ENCODE measurements around the gene GCH1. TPM values are rescaled to one million over a fixed set of nuclear protein-coding genes. Genes with fewer than 3 reads are reported as not detected.
"Not testable (repeated sequence)": the region's sequence is repeated elsewhere in the genome, so short reads cannot be mapped to it uniquely, and the experiment has no call there.

Gene GCH1
- total and polyA plus RNA-seq, 4 donors = 3.4 to 4.6 (median 4.1) TPM

- Histone ChIP-seq H3K9me3 (ENCODE audit: control insufficient read depth, insufficient read depth, low read length) (no peaks in the 10 kb centered on the region), H3K27me3 (ENCODE audit: control insufficient read depth, insufficient read depth, low read length) (no peaks in the 10 kb centered on the region), H3K27ac (ENCODE audit: low read depth, low read length) (no peak overlapping the region), H3K36me3 (ENCODE audit: control insufficient read depth, insufficient read depth, low read length) (no peaks in the 10 kb centered on the region), H3K4me3 (ENCODE audit: low read depth, low read length) (no peak overlapping the region), H3K4me1 (ENCODE audit: control insufficient read depth, insufficient read depth, low read length) (no peaks in the 10 kb centered on the region)
- WGBS (ENCODE audit: insufficient coverage) = no CpG with 5 or more reads among the region's 1 CpG
- no peak for DNase-seq (ENCODE audit: low read depth in 4 of 6, low spot score in 6 of 6)
These were observed 13.5 kb upstream of the GCH1 start for GRCh38 chr14:54916101-54916500.

DNA sequence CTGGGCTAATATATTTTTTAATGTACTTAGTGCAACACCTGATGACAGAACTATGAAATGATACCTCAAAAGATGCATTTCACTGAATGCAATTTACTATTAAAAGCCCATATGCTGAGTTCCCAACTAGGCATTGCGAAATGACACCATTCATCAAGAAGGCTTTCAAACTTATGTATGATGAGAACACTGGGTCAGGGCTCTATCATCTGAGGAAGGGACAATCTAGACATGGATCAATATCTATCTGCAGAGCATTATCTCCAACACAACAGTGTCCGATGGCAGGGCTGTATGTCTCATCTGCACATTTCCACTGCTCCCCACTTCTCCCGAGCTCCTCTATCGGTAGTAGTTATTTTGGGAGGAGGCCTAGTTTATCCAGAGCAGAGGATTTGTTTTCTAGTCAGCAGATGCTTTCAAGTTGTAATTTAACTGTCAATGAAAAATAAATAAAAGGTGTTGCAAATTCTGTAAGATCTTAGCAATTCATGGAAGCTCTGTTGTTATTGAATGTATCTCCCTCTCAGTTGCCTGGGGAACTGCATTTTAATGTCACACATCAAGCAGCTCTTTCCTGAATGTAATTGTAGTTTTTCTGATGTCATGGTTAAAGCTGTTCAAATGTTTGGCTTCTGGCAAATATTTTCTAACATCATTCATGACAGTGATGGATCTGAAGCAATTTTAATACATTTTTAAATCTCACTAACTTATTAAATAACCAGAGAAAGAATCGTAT lies 7.4 kb upstream of the GCH1 start:
- Histone ChIP-seq H3K9me3 (ENCODE audit: control insufficient read depth, insufficient read depth, low read length) (no peaks in the 10 kb centered on the region), H3K27ac (ENCODE audit: low read depth, low read length) (no peak overlapping the region), H3K4me1 (ENCODE audit: control insufficient read depth, insufficient read depth, low read length) (no peaks in the 10 kb centered on the region), H3K36me3 (ENCODE audit: control insufficient read depth, insufficient read depth, low read length) (no peaks in the 10 kb centered on the region), H3K27me3 (ENCODE audit: control insufficient read depth, insufficient read depth, low read length) (no peaks in the 10 kb centered on the region), H3K4me3 (ENCODE audit: low read depth, low read length) (no peak overlapping the region)
- peak in 1 of 6 donors; percentile 35 for DNase-seq (ENCODE audit: low read depth in 4 of 6, low spot score in 6 of 6)
- WGBS (ENCODE audit: insufficient coverage) = 80% methylated on average over 2 of the region's 5 CpGs

DNA sequence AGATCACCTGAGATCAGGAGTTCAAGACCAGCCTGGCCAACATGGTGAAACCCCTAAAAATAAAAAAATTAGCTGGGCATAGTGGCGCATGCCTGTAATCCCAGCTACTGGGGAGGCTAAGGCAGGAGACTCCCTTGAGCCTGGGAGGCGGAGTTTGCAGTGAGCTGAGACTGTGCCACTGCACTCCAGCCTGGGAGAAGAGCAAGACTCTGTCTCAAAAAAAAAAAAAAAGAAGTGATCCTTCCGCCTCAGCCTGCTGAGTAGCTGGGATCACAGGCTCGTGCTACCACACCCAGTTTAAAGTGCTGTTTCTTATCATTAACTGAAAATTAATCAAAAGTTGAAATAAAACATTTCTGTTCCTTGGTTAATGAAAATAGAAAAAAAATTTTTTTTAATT lies 6.3 kb upstream of the GCH1 start:
- not testable (repeated sequence) for DNase-seq (ENCODE audit: low read depth in 4 of 6, low spot score in 6 of 6); H3K27me3 ChIP-seq (ENCODE audit: control insufficient read depth, insufficient read depth, low read length); H3K36me3 ChIP-seq (ENCODE audit: control insufficient read depth, insufficient read depth, low read length); H3K9me3 ChIP-seq (ENCODE audit: control insufficient read depth, insufficient read depth, low read length); H3K4me1 ChIP-seq (ENCODE audit: control insufficient read depth, insufficient read depth, low read length); H3K4me3 ChIP-seq (ENCODE audit: low read depth, low read length); H3K27ac ChIP-seq (ENCODE audit: low read depth, low read length)
- 100% methylated on average over 2 of the region's 4 CpGs for WGBS (ENCODE audit: insufficient coverage)

DNA sequence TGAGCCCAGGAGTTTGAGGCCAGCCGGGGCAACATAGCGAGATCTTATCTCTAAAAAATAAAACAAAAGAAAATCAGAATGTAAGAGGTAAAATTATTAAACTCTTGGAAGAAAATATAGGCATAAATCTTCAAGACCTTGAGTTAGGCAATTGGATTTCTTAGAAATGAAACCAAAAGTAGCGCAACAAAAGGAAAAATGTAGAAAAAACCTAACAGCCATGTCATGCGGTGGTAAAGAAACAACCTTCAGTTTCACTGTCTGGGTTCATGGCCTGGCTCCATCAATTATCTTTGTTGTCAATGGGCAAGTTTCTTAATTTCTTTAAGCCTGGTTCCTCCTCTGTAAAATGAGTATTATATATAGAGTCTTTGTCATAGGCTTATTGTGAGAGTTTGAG lies 5.6 kb upstream of the GCH1 start:
- no CpG with 5 or more reads among the region's 4 CpGs for WGBS (ENCODE audit: insufficient coverage)
- no peak for DNase-seq (ENCODE audit: low read depth in 4 of 6, low spot score in 6 of 6)
- peaks cover 2% of the 10 kb centered on the region for H3K4me1 ChIP-seq (ENCODE audit: control insufficient read depth, insufficient read depth, low read length)
- H3K9me3 ChIP-seq (ENCODE audit: control insufficient read depth, insufficient read depth, low read length) = no peaks in the 10 kb centered on the region
- no peaks in the 10 kb centered on the region for H3K36me3 ChIP-seq (ENCODE audit: control insufficient read depth, insufficient read depth, low read length)
- H3K27me3 ChIP-seq (ENCODE audit: control insufficient read depth, insufficient read depth, low read length) = no peaks in the 10 kb centered on the region
- no peak overlapping the region for H3K4me3 ChIP-seq (ENCODE audit: low read depth, low read length)
- H3K27ac ChIP-seq (ENCODE audit: low read depth, low read length) = no peak overlapping the region

- no peak overlapping the region for H3K4me3 ChIP-seq (ENCODE audit: low read depth, low read length)
- no peak for DNase-seq (ENCODE audit: low read depth in 4 of 6, low spot score in 6 of 6)
- peaks cover 11% of the 10 kb centered on the region for H3K27me3 ChIP-seq (ENCODE audit: control insufficient read depth, insufficient read depth, low read length)
- H3K4me1 ChIP-seq (ENCODE audit: control insufficient read depth, insufficient read depth, low read length) = peaks cover 17% of the 10 kb centered on the region
- H3K27ac ChIP-seq (ENCODE audit: low read depth, low read length) = no peak overlapping the region
- no peaks in the 10 kb centered on the region for H3K36me3 ChIP-seq (ENCODE audit: control insufficient read depth, insufficient read depth, low read length)
- no peaks in the 10 kb centered on the region for H3K9me3 ChIP-seq (ENCODE audit: control insufficient read depth, insufficient read depth, low read length)
These were observed 3.4 kb upstream of the GCH1 start for GRCh38 chr14:54906075-54906474.

- Histone ChIP-seq H3K36me3 (ENCODE audit: control insufficient read depth, insufficient read depth, low read length) (no peaks in the 10 kb centered on the region), H3K9me3 (ENCODE audit: control insufficient read depth, insufficient read depth, low read length) (peaks cover 2% of the 10 kb centered on the region), H3K4me1 (ENCODE audit: control insufficient read depth, insufficient read depth, low read length) (peaks cover 17% of the 10 kb centered on the region), H3K4me3 (ENCODE audit: low read depth, low read length) (peak overlapping the region; percentile 68), H3K27me3 (ENCODE audit: control insufficient read depth, insufficient read depth, low read length) (peaks cover 22% of the 10 kb centered on the region), H3K27ac (ENCODE audit: low read depth, low read length) (no peak overlapping the region)
- DNase-seq (ENCODE audit: low read depth in 4 of 6, low spot score in 6 of 6) = peak in 2 of 6 donors; percentile 63 to 68
- WGBS (ENCODE audit: insufficient coverage) = under 1% methylated on average over 37 of the region's 37 CpGs
These were observed 494 bp downstream of the GCH1 start for GRCh38 chr14:54902143-54902520.

GRCh38 chr14:54901380-54902142 lies 1.1 kb downstream of the GCH1 start:
- DNase-seq (ENCODE audit: low read depth in 4 of 6, low spot score in 6 of 6) = peak in 1 of 6 donors; percentile 6
- H3K4me1 ChIP-seq (ENCODE audit: control insufficient read depth, insufficient read depth, low read length) = peaks cover 17% of the 10 kb centered on the region
- H3K27me3 ChIP-seq (ENCODE audit: control insufficient read depth, insufficient read depth, low read length) = peaks cover 22% of the 10 kb centered on the region
- H3K27ac ChIP-seq (ENCODE audit: low read depth, low read length) = no peak overlapping the region
- H3K36me3 ChIP-seq (ENCODE audit: control insufficient read depth, insufficient read depth, low read length) = no peaks in the 10 kb centered on the region
- H3K9me3 ChIP-seq (ENCODE audit: control insufficient read depth, insufficient read depth, low read length) = peaks cover 2% of the 10 kb centered on the region
- WGBS (ENCODE audit: insufficient coverage) = 0% methylated on average over 29 of the region's 42 CpGs
- peak overlapping the region; percentile 68 for H3K4me3 ChIP-seq (ENCODE audit: low read depth, low read length)

DNA sequence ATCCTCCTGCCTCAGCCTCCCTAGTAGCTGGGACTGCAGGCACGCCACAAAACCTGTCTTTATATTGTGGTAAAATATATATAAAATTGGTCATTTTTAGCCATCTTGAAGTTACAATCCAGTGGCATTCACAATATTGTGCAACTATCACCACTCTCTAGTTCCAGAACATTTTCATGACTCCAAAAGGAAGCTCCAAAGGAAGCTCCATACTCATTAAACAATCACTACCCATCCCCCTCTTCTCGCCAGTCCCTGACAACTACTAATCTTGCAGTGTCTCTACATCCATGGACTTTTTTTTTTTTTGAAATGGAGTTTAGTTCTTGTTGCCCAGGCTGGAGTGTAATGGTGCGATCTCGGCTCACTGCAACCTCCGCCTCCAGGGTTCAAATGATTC lies 3.1 kb downstream of the GCH1 start:
- no peak for DNase-seq (ENCODE audit: low read depth in 4 of 6, low spot score in 6 of 6)
- no CpG with 5 or more reads among the region's 5 CpGs for WGBS (ENCODE audit: insufficient coverage)
- peaks cover 17% of the 10 kb centered on the region for H3K4me1 ChIP-seq (ENCODE audit: control insufficient read depth, insufficient read depth, low read length)
- no peaks in the 10 kb centered on the region for H3K36me3 ChIP-seq (ENCODE audit: control insufficient read depth, insufficient read depth, low read length)
- no peak overlapping the region for H3K27ac ChIP-seq (ENCODE audit: low read depth, low read length)
- H3K9me3 ChIP-seq (ENCODE audit: control insufficient read depth, insufficient read depth, low read length) = peaks cover 2% of the 10 kb centered on the region
- peaks cover 22% of the 10 kb centered on the region for H3K27me3 ChIP-seq (ENCODE audit: control insufficient read depth, insufficient read depth, low read length)
- H3K4me3 ChIP-seq (ENCODE audit: low read depth, low read length) = no peak overlapping the region

DNA sequence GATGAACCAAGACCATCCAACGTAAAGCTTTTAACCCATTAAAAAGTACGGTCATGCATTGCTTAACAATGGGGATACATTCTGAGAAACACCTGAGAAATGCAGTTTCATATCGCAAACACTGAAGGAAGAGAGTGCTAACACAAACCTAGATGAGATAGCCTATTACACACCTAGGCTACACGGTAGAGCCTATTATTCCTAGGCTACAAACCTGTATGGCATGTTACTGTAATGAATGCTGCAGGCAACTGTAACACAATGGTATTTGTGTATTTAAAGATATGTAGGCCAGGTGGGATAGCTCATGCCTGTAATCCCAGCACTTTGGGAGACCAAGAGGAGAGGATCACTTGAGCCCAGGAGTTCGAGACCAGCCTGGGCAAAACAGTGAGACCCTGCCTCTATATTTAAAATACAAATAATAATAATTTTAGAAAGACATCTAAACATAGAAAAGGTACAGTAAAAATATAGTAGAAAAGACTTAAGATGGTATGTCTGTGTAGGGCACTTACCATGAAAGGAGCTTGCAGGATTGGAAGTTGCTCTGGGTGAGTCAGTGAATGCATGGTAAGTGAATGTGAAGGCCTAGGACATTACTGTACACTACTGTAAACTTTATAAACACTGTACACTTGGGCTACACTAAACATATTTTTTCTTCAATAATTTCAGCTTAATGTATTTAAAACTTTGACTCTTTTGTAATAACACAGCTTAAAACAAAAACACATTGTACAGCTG lies 4.6 kb downstream of the GCH1 start:
- 100% methylated on average over 2 of the region's 5 CpGs for WGBS (ENCODE audit: insufficient coverage)
- H3K36me3 ChIP-seq (ENCODE audit: control insufficient read depth, insufficient read depth, low read length); H3K9me3 ChIP-seq (ENCODE audit: control insufficient read depth, insufficient read depth, low read length); H3K27ac ChIP-seq (ENCODE audit: low read depth, low read length); H3K4me3 ChIP-seq (ENCODE audit: low read depth, low read length); DNase-seq (ENCODE audit: low read depth in 4 of 6, low spot score in 6 of 6): not testable (repeated sequence)
- Histone ChIP-seq H3K4me1 (ENCODE audit: control insufficient read depth, insufficient read depth, low read length) (peaks cover 13% of the 10 kb centered on the region), H3K27me3 (ENCODE audit: control insufficient read depth, insufficient read depth, low read length) (peaks cover 22% of the 10 kb centered on the region)
